ENCODE results near the gene MASP2.
"Not testable (repeated sequence)": the region's sequence is repeated elsewhere in the genome, so short reads cannot be mapped to it uniquely, and the experiment has no call there.

The MASP2 gene

GRCh38 chr1:11019971-11020370 lies 27.1 kb downstream of the MASP2 start:
- peaks cover 86% of the 10 kb centered on the region for H3K36me3 ChIP-seq (ENCODE audit: insufficient read depth, low read length)
- H2AFZ ChIP-seq (ENCODE audit: low read depth, low read length), result no peak overlapping the region

GRCh38 chr1:11019358-11019757 lies 27.7 kb downstream of the MASP2 start:
- peaks cover 85% of the 10 kb centered on the region for H3K36me3 ChIP-seq (ENCODE audit: insufficient read depth, low read length)

More at GRCh38 chr1:11019971-11020370, 27.1 kb downstream of the MASP2 start:
- H3K4me3 ChIP-seq (ENCODE audit: low read length), result no peak overlapping the region
- no peaks in the 10 kb centered on the region for H3K4me1 ChIP-seq (ENCODE audit: insufficient read depth, low read length)
- no peaks in the 10 kb centered on the region for H3K27me3 ChIP-seq (ENCODE audit: insufficient read depth, low read length)
- H3K9me3 ChIP-seq (ENCODE audit: low read length), result no peaks in the 10 kb centered on the region

GRCh38 chr1:11013160-11013531 lies 33.9 kb downstream of the MASP2 start:
- Histone ChIP-seq H3K27me3 (ENCODE audit: insufficient read depth, low read length) (no peaks in the 10 kb centered on the region), H2AFZ (ENCODE audit: low read depth, low read length) (no peak overlapping the region), H3K4me1 (ENCODE audit: insufficient read depth, low read length) (peaks cover 22% of the 10 kb centered on the region), H3K4me3 (ENCODE audit: low read length) (peak overlapping the region; percentile 98), H3K36me3 (ENCODE audit: insufficient read depth, low read length) (peaks cover 38% of the 10 kb centered on the region), H3K9me3 (ENCODE audit: low read length) (no peaks in the 10 kb centered on the region)

More at GRCh38 chr1:11019358-11019757, 27.7 kb downstream of the MASP2 start:
- not testable (repeated sequence) for H3K27me3 ChIP-seq (ENCODE audit: insufficient read depth, low read length); H3K4me1 ChIP-seq (ENCODE audit: insufficient read depth, low read length); H2AFZ ChIP-seq (ENCODE audit: low read depth, low read length); H3K4me3 ChIP-seq (ENCODE audit: low read length); H3K9me3 ChIP-seq (ENCODE audit: low read length)

GRCh38 chr1:11012260-11013159 lies 34.5 kb downstream of the MASP2 start, which contains the start of gene TARDBP:
TARDBP (plus strand) TSS chr1:11012654; CDS start chr1:11013728, 1,074 bp downstream.
- H2AFZ ChIP-seq (ENCODE audit: low read depth, low read length), result peak within 1 kb of the TSS; percentile 84
- H3K27me3 ChIP-seq (ENCODE audit: insufficient read depth, low read length), result no peaks in the 10 kb centered on the region
- H3K4me3 ChIP-seq (ENCODE audit: low read length), result peak within 1 kb of the TSS; percentile 98
- H3K9me3 ChIP-seq (ENCODE audit: low read length), result no peaks in the 10 kb centered on the region
- peaks cover 37% of the 10 kb centered on the region for H3K36me3 ChIP-seq (ENCODE audit: insufficient read depth, low read length)
- peaks cover 22% of the 10 kb centered on the region for H3K4me1 ChIP-seq (ENCODE audit: insufficient read depth, low read length)

GRCh38 chr1:11000526-11000925 lies 46.5 kb downstream of the MASP2 start:
- Histone ChIP-seq H3K4me3 (ENCODE audit: low read length) (no peak overlapping the region), H3K36me3 (ENCODE audit: insufficient read depth, low read length) (no peaks in the 10 kb centered on the region), H3K9me3 (ENCODE audit: low read length) (no peaks in the 10 kb centered on the region)

GRCh38 chr1:10996100-10996499 lies 50.9 kb downstream of the MASP2 start:
- Histone ChIP-seq H3K4me1 (ENCODE audit: insufficient read depth, low read length) (no peaks in the 10 kb centered on the region), H3K4me3 (ENCODE audit: low read length) (no peak overlapping the region), H3K9me3 (ENCODE audit: low read length) (no peaks in the 10 kb centered on the region)

More at GRCh38 chr1:11000526-11000925, 46.5 kb downstream of the MASP2 start:
- no peaks in the 10 kb centered on the region for H3K27me3 ChIP-seq (ENCODE audit: insufficient read depth, low read length)
- H3K4me1 ChIP-seq (ENCODE audit: insufficient read depth, low read length), result no peaks in the 10 kb centered on the region
- H2AFZ ChIP-seq (ENCODE audit: low read depth, low read length), result no peak overlapping the region

GRCh38 chr1:10992864-10993263 lies 54.2 kb downstream of the MASP2 start:
- Histone ChIP-seq H3K4me1 (ENCODE audit: insufficient read depth, low read length) (no peaks in the 10 kb centered on the region), H2AFZ (ENCODE audit: low read depth, low read length) (no peak overlapping the region), H3K4me3 (ENCODE audit: low read length) (no peak overlapping the region)

More at GRCh38 chr1:10996100-10996499, 50.9 kb downstream of the MASP2 start:
- Histone ChIP-seq H2AFZ (ENCODE audit: low read depth, low read length) (no peak overlapping the region), H3K27me3 (ENCODE audit: insufficient read depth, low read length) (no peaks in the 10 kb centered on the region), H3K36me3 (ENCODE audit: insufficient read depth, low read length) (no peaks in the 10 kb centered on the region)

GRCh38 chr1:10992004-10992403 lies 55.0 kb downstream of the MASP2 start:
- not testable (repeated sequence) for H3K9me3 ChIP-seq (ENCODE audit: low read length); H3K27me3 ChIP-seq (ENCODE audit: insufficient read depth, low read length); H2AFZ ChIP-seq (ENCODE audit: low read depth, low read length); H3K4me1 ChIP-seq (ENCODE audit: insufficient read depth, low read length); H3K4me3 ChIP-seq (ENCODE audit: low read length); H3K36me3 ChIP-seq (ENCODE audit: insufficient read depth, low read length)

More at GRCh38 chr1:10992864-10993263, 54.2 kb downstream of the MASP2 start:
- no peaks in the 10 kb centered on the region for H3K36me3 ChIP-seq (ENCODE audit: insufficient read depth, low read length)
- H3K27me3 ChIP-seq (ENCODE audit: insufficient read depth, low read length), result no peaks in the 10 kb centered on the region
- no peaks in the 10 kb centered on the region for H3K9me3 ChIP-seq (ENCODE audit: low read length)

GRCh38 chr1:10990828-10991227 lies 56.2 kb downstream of the MASP2 start:
- Histone ChIP-seq H3K4me3 (ENCODE audit: low read length) (no peak overlapping the region), H3K9me3 (ENCODE audit: low read length) (no peaks in the 10 kb centered on the region), H3K4me1 (ENCODE audit: insufficient read depth, low read length) (no peaks in the 10 kb centered on the region), H3K36me3 (ENCODE audit: insufficient read depth, low read length) (no peaks in the 10 kb centered on the region), H3K27me3 (ENCODE audit: insufficient read depth, low read length) (no peaks in the 10 kb centered on the region), H2AFZ (ENCODE audit: low read depth, low read length) (no peak overlapping the region)

- H3K27me3 ChIP-seq (ENCODE audit: insufficient read depth, low read length); H2AFZ ChIP-seq (ENCODE audit: low read depth, low read length); H3K9me3 ChIP-seq (ENCODE audit: low read length); H3K4me3 ChIP-seq (ENCODE audit: low read length); H3K36me3 ChIP-seq (ENCODE audit: insufficient read depth, low read length); H3K4me1 ChIP-seq (ENCODE audit: insufficient read depth, low read length): not testable (repeated sequence)
Observed at GRCh38 chr1:10989920-10990516, 57.0 kb downstream of the MASP2 start.

- Histone ChIP-seq H3K9me3 (ENCODE audit: low read length) (no peaks in the 10 kb centered on the region), H2AFZ (ENCODE audit: low read depth, low read length) (no peak overlapping the region), H3K4me1 (ENCODE audit: insufficient read depth, low read length) (no peaks in the 10 kb centered on the region), H3K4me3 (ENCODE audit: low read length) (no peak overlapping the region), H3K27me3 (ENCODE audit: insufficient read depth, low read length) (no peaks in the 10 kb centered on the region), H3K36me3 (ENCODE audit: insufficient read depth, low read length) (no peaks in the 10 kb centered on the region)
Observed at GRCh38 chr1:10989095-10989494, 57.9 kb downstream of the MASP2 start.

GRCh38 chr1:10987840-10988417 lies 59.1 kb downstream of the MASP2 start:
- H3K36me3 ChIP-seq (ENCODE audit: insufficient read depth, low read length), result no peaks in the 10 kb centered on the region
- no peak overlapping the region for H2AFZ ChIP-seq (ENCODE audit: low read depth, low read length)
- no peaks in the 10 kb centered on the region for H3K27me3 ChIP-seq (ENCODE audit: insufficient read depth, low read length)
- no peaks in the 10 kb centered on the region for H3K9me3 ChIP-seq (ENCODE audit: low read length)
- no peaks in the 10 kb centered on the region for H3K4me1 ChIP-seq (ENCODE audit: insufficient read depth, low read length)
- H3K4me3 ChIP-seq (ENCODE audit: low read length), result no peak overlapping the region

- Histone ChIP-seq H3K4me3 (ENCODE audit: low read length) (no peak overlapping the region), H3K36me3 (ENCODE audit: insufficient read depth, low read length) (no peaks in the 10 kb centered on the region), H2AFZ (ENCODE audit: low read depth, low read length) (no peak overlapping the region), H3K27me3 (ENCODE audit: insufficient read depth, low read length) (no peaks in the 10 kb centered on the region), H3K4me1 (ENCODE audit: insufficient read depth, low read length) (peaks cover 4% of the 10 kb centered on the region), H3K9me3 (ENCODE audit: low read length) (no peaks in the 10 kb centered on the region)
Observed at GRCh38 chr1:10986525-10986890, 60.5 kb downstream of the MASP2 start.
